CD4-positive, alpha-beta T cell treated with Interleukin-2 at 100 ng/mL for 4 hours (primary cell): ENCODE data around the gene IQGAP1.
"Not testable (repeated sequence)": the region's sequence is repeated elsewhere in the genome, so short reads cannot be mapped to it uniquely, and the experiment has no call there.

ENCODE experiments used
- DNase-seq: peaks from one replicate; pipeline ENCODE4 v3.0.0-alpha.2; 2020; ENCODE audit warnings: low spot score

The IQGAP1 gene

DNA sequence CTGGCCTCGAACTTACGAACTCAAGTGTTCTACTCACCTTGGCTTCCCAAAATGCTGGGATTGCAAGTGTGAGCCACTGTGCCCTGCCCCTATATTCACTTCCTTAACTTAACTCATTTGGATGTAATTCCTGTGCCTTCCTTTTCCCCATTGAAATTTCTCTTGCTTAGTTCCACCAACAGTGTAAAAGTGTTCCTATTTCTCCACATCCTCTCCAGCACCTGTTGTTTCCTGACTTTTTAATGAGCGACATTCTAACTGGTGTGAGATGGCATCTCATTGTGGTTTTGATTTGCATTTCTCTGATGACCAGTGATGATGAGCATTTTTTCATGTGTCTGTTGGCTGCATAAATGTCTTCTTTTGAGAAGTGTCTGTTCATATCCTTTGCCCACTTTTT, 21.5 kb downstream of the IQGAP1 start:
- DNase-seq = not testable (repeated sequence)

DNA sequence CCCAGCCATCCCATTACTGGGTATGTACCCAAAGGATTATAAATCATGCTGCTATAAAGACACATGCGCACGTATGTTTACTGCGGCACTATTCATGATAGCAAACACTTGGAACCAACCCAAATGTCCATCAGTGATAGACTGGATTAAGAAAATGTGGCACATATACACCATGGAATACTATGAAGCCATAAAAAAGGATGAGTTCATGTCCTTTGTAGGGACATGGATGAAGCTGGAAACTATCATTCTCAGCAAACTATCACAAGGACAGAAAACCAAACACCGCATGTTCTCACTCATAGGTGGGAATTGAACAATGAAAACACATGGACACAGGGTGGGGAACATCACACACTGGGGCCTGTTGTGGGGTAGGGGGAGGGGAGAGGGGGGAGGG, 22.3 kb downstream of the IQGAP1 start:
- not testable (repeated sequence) for DNase-seq

DNA sequence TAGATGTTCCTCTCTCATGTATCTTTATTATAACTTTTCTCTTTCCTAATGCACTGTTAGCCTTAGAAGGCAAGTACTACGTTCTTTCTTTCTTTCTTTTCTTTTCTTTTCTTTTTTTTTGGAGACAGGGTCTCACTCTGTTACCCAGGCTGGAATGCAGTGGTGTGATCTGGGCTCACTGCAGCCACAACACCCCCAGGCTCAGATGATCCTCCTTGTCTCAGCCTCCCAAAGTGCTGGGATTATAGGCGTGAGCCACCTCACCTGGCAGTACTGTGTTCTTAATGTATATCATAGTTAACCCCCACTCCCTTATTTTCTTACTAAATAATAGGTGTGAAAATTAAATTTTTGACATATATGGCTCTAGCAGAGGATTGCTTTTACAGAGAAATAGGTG, 23.1 kb downstream of the IQGAP1 start:
- DNase-seq = no peak

DNA sequence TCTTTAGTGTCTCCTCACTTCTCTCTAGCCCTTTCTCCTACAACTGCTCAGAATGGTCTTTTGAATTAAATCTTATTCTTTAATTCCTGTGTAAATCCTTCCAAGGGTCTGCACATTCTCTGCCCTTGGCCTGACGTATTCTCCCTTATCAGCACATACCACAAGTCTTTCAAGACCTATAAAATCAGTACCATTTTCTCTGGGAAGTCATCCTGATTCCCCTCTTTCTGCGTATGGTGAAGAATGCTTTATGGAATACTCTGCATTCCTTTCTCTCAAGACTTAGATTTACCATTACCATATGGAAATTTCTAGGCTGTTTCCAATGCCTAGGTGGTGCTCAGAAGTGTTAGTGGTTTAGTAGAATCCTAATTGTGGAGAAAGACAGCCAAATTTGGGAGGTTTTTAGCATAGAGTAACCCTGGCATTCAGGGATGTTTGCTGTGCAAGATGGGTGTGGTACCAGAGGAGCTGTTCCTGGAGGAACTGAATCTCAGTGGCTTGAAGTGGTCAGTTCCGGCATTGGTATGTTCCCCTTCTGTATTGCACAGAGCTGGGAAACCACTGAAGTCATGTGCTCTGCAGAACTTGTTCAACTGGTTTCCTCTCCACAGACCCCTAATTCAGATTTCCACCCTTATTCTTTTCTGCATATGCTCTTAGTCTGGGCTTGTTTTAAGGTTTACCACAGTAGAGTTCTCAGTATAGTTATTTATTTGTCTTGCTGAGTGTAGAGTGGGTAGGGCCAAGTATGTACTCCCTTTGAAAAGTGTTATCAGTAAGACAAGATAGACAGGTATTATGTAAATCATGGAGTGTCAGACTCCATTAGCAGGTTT, 24.5 kb downstream of the IQGAP1 start:
- peak; percentile 32 for DNase-seq

DNA sequence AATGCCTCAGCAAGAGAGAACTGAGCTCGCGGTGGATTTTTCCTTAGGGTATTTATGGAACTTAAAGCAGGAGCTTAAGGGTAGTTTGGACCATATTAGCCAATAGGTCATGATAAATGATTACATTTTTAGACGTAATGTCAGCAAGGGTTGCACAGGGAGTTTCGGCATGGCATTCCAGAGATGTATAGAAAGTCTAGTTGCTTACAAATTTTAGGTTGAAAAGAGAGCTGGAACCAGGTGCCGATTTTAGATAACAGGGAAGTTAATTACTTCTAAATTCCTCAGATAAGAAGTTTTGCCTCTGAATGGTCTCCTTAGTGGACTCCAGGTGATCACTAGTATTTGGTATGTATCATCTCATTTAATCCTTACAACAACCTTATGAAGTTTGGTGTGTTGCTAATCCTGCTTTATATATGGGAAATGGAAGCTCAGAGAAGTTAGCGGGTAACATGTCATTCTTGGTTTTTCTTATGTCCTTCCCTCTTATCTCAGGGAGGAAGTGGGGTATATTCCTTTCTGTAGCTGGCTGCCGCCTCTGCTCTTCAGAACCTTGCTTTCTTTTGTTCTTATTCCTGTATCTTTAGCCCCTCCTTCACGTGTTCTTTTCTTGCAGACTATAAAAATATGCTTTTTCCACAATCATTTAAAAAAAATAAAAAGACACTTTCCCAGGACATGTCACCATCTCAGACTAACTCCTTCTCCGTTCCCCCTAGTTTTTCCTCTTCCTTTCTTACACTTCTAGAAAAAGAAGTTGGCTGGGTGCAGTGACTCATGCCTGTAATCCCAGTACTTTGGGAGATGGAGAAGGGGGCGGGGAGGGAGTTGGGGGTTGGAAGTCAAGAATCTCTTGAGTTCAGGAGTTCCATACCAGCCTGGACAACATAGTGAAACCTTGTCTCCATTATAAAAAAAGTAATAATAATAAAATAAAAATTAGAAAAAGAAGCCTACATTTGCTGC, 25.7 kb downstream of the IQGAP1 start:
- no peak for DNase-seq

DNA sequence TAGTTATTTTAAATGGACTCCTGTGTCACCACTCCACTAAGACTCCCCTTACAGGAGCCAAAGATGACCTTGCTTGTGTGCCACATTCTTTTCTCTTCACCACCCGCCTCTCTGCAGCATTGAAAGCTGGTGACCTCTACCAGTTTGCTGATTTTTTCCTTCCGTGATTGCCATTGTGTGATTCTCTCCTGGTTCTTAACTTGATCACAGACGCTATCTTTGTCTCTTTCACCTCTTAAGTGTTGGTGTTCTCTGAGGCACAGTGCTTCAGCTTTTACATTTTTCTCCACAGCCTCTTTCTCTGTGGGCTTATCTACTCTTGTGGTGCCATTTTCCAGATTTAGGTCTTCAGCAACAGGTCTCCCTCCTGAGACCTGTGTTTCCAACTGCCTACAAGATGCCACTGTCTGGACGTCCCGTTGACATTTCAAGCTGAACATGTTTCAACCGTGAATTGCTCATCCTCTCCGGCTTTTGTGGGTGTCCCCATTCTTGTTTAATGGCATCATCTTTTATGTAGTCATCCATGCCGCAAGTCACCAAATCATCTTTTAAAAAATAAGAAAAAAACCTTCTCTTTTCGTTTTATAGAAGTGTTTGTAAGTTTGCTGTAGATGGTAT, 26.5 kb downstream of the IQGAP1 start:
- no peak for DNase-seq

DNA sequence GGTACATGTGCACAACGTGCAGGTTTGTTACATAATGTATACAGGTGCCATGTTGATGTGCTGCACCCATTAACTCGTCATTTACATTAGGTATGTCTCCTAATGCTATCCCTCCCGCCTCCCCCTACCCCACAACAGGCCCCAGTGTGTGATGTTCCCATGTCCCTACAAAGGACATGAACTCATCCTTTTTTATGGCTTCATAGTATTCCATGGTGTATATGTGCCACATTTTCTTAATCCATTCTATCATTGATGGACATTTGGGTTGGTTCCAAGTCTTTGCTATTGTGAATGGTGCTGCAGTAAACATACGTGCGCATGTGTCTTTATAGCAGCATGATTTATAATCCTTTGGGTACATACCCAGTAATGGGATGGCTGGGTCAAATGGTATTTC, 28.0 kb downstream of the IQGAP1 start:
- not testable (repeated sequence) for DNase-seq

DNA sequence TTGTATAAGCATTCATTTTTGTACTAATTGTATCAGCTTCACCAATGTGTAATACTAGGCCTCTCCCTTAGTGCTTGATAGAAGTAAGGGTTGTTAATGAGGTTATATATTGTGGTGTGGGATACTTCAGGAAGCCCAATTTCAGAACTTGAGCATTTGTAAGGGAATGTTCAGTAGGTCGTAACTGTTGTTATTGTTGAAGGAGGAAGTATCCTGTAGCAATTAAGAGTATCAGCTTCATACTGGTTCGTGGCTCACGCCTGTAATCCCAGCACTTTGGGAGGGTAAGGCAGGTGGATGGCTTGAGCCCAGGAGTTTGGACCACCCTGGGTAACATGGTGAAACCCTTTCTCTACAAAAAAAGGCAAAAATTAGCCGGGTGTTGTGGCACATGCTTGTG, 30.6 kb downstream of the IQGAP1 start:
- DNase-seq = no peak

DNA sequence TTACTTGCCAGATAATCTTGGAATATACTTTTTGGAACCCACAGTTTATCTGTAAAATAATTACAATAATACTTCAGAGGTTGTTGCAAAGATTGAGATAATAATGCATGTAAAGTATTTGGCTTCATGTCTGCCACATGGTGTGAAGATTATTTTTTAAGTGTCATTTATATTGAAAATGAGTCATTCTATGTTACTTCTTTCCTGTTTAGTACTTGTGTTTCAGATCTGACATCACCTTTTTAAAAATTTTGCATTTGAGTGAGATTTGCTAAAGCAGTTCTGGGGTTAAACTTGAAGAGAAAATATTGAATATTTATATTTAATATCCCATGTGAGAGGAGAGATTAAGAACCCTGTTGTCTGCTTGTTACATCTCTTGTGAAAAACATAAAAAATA, 31.2 kb downstream of the IQGAP1 start:
- DNase-seq = peak; percentile 34

DNA sequence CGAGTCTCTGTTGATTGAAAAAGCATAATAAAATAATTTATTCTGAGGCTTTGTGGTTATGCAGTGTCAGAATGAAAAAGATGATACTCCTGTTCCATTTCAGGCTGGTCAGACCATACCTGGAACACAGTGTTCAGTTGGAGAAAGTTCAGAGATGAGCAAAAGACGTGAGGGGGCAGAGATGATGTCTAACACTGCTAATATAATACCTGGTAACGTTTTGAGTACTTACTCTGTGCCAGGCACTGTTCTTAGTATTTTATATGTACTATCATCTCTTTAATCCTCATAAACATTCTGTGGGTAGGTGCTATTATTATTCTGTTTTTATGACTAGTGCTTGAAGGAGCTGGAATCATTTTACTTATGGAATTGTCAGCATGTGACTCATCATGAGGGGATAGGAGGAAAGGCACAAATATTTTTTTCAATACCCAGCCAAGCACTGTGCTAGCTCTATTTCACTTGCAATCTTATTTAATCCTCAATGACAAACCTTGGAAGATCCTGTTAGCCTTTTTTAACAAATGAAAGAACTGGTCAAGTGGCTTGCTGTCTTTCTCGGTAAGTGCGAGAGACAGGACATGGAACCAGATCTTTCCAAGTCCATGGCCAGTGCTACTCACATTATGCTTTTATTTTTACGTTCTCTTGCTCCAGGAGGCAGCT, 31.8 kb downstream of the IQGAP1 start:
- peak; percentile 42 for DNase-seq

DNA sequence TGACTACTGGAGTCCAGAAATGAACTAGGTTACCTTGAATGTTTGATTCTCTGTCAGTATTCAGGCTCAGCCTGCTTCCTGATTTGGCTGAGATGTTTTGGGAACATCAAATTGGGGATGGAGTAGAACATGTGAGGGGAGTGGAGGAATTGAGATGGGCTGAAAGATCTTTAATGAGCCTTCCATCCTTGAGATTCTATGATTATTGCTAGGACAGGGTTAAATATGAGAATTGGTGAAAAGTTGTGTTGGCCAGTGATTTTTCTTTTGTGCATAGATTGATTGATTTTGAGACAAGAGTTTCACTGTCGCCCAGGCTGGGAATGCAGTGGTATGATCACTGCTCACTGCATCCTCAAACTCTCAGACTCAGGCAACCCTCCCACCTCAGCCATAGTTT, 32.4 kb downstream of the IQGAP1 start:
- no peak for DNase-seq

DNA sequence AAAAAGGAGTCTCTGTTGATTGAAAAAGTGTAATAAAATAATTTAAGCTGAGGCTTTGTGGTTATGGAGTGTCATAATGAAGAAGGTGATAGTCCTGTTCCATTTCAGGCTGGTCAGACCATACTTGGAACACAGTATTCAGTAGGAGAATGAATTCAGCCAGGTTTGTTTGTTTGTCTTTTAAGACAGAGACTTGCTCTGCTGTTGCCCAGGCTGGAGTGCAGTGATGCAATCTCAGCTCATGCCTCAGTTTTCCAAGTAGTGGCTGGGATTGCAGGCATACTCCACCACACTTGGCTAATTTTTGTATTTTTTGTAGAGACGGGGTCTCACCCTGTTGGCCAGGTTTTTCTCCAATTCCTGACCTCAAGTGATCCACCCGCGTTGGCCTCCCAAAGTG, 33.5 kb downstream of the IQGAP1 start:
- DNase-seq = no peak

DNA sequence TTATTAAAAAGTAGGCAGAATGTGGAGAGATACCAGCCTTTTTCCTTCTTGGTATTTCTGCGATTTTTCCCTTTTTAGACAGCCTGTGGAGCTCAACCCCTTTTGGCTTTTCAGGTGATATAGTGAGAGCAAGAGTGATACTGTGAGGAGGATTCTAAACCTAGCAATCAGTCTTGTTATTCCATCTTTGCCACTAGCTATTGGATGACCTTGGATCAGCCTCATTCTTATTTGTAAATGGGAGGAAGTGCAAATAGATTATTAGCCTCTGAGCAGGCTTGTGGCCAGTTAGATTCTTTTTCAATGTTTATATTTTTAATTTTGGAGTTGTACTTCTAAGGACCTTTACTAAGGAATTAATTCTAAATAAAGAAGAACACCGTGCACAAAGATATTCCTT, 34.0 kb downstream of the IQGAP1 start:
- no peak for DNase-seq

DNA sequence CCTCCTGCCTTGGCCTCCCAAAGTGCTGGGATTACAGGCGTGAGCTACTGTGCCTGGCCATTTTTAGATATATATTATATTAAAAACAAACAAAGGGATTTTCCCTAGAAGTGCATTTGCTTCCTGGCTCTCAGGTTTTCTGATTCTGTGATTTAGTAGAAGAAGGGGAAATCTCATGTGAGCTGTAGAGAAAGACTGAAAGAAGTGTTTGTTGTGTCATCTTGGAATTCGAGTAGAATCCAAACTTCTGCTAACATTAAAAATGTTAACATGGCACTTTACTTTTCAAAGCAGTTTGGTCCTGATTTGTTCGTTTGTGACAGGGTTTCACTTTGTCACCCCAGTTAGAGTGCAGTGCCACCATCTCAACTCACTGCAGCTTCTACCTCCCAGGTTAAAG, 34.9 kb downstream of the IQGAP1 start:
- no peak for DNase-seq

DNA sequence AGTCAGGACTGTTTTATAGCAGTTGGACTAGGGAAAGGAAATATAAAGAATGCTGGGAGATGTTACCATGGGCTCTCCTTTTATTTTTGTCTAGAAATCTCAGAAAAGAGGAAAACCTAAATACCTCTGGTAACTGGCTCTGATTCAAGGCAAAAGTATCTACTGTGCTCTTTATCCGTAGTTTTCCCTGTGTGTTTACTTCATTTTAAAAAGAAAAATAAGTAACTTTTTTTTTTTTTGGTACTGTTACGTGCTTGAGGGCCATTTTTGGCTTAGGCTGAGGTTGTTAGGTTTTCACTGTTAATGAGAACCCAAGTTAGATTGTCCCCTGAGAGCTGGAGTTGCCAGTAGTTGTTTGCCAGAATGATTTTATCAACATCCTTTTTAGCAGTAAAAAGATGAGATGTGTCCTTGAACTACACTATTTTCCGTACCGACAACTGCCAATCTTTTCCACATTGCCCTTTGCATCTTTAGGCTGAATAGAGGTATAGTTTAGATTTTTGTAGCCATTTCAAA, 35.8 kb downstream of the IQGAP1 start:
- no peak for DNase-seq

DNA sequence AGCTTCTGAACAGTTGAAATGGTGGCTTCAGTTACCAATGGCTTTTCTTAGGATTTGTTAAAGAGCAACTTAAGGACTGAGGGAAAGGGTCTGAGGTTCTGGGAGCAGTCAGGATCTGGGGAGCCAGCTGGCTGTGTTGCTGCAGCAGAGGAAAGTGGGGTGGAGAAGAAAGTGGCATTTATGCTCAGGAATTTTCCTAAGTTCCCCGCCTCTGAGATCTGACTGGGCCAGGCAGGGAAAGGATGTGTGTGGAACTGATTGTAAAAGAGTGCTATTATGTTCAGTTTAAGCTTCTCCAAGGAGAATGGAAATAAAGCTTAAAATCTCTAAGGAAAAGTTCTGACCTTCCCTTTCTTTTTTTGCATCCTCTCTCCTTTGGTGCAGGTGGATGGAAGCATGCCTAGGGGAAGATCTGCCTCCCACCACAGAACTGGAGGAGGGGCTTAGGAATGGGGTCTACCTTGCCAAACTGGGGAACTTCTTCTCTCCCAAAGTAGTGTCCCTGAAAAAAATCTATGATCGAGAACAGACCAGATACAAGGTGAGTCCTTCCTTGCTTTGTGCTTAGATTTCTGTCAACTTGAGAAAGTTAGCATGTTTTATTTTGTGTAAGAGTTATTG, 37.8 kb downstream of the IQGAP1 start:
- DNase-seq = no peak

DNA sequence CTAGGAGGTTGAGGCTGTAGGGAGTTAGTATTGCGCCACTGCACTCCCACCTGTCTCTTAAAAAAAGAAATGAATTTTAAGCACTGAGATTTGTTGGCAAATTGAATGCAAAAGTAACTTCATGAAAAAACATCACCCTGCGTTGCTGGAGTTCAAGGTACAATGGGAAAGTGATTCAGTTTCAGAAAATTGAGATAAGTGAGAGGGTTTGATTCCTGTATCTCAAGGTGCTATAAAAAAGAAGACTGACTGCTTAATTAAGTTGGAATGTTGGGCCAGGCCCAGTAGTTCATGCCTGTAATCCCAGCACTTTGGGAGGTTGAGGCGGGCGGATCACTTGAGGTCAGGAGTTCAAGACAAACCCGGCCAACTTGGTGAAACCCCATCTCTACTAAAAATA, 39.1 kb downstream of the IQGAP1 start:
- no peak for DNase-seq

DNA sequence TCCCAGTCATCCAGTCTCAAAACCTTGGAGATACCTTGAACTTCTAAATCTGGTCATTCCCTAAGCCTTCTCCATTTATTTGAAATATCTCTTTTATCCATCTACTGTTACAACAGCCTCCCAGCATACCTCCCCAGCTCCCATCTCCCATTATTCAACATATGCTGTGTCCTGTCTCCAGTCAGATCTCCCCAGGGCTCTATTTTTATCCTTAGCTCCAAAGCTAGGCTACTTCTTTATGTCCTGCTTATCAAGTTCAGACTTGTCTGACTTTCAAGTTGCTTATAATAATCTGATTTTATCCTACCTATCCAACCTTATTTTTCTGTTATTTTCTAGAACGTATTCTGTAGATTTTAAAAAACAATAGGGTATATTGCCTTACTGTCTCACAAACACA, 44.2 kb downstream of the IQGAP1 start:
- DNase-seq = no peak

DNA sequence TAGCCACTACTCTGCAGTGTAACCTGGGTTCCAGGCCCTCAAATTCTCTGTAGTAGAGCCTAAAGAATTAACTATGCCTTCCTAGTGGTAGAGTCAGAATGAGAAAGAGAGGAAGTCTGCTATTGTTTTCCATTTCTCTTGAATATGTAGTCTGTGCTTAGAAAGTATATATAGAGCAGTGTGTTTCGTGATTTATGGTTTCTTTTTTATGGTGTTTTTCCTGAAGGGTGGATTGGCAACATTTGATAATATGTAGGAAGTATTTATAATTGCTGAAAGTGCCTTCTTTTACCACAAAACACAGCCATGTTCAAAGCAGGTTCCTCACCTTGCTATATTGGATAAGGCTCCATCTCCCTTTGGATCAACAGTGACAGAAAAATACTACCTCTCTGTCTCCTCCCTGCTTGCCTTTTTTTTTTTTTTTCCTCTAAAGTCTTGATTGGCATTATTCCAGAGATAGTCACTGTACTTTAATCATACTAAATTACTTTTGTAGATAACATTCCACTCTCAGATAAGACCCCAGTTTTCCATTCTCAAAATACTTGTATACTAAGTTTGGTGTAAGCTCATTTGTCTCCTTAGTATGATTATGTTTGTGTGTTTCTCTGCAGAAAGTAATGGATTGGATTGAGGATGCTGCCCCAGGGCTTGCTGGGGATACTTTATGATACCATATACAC, 47.8 kb downstream of the IQGAP1 start:
- no peak for DNase-seq

DNA sequence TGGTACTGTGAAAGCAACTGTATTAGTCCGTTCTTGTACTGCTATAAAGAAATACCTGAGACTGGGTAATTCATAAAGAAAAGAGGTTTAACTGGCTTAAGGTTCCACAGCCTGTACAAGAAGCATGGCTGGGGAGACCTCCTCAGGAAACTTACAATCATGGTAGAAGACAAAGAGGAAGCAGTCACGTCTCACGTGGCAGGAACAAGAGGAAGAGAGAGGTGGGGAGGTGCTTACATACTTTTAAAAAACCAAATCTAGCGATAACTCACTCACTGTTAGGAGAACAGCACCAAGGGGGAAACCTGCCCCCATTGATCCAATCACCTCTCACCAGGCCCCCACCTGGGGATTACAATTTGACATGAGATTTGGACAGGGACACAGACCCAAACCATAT, 48.9 kb downstream of the IQGAP1 start:
- DNase-seq = no peak

DNA sequence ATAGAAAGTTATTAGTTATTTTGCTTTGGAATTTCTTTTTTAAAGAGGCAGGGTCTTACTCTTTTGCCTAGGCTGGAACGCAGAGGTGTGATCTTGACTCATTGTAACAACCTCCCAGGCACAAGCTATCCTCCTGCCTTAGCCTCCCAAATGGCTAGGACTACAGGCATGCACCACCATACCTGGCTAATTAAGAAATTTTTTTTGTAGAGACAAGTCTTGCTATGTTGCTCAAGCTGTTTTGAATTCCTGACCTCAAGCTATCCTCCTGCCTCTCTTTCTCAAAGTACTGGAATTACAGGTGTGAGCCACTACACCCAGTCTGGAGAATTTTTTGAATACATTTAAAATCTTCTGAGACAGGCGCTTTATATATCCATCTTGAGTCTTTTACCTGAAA, 49.5 kb downstream of the IQGAP1 start:
- DNase-seq = no peak
